GM19238 (cell line): ENCODE measurements around the gene RAF1.

Source experiments
- DNase-seq: peaks from one replicate; pipeline ENCODE4 v3.0.0; 2011; ENCODE audit warnings: low spot score; ENCODE audit not compliant: insufficient read length

RAF1 gene

DNA sequence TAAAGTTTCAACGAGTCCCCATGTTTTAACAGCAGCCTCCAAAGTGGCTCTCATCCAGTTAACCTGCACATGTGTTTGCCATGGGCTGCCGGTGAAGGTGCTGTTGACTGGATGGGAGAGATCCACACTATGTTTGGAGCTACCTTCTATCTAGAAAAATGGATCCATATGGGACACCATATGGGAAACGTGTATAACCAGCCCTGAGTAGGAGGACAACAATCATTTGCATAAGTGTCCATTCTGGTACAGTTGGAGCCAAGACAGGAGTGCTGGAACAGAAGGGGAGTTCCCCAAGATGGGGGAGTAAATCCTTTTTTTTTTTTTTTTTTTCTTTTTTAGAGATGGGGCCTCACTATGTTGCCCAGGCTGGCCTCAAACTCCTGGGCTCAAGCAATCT is 70.4 kb downstream of the RAF1 start:
- no peak for DNase-seq

DNA sequence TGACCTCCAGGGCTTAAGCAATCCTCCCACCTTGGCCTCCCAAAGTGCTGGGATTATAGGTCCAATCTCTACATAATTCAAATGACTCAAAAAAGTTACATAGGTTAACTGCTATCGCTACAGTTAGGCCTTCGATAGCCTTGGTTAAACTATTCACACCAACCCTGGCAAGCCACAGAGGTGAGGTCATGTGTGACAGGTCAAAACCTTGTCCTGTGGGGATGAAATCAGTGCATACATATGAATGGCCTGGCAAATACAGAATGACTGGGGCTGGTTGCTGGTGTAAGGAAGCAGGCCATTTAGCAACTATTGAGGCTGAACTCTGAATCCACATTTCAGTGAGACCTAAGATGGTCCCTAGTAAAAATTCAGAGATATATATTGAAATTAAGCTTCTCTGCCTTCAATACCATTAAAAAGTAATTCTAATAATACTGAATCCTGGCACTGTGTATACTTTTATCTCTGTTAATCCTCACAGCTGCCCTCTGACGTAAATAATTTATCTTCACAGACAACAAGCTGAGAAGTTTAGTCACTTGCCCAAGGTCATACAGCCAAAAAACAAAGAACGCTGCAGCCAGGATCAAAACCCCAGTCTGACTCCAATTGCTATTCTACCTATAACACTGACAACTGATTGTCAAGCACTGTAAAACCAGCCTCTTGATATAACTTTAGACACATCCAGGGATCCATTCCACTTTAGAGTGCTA is 71.8 kb downstream of the RAF1 start:
- DNase-seq = no peak

GRCh38 chr3:12591456-12591855 is 72.5 kb downstream of the RAF1 start:
- no peak for DNase-seq

GRCh38 chr3:12590096-12590495 is 73.8 kb downstream of the RAF1 start:
- DNase-seq = no peak

GRCh38 chr3:12588039-12589009 is 75.6 kb downstream of the RAF1 start:
- DNase-seq = no peak

DNA sequence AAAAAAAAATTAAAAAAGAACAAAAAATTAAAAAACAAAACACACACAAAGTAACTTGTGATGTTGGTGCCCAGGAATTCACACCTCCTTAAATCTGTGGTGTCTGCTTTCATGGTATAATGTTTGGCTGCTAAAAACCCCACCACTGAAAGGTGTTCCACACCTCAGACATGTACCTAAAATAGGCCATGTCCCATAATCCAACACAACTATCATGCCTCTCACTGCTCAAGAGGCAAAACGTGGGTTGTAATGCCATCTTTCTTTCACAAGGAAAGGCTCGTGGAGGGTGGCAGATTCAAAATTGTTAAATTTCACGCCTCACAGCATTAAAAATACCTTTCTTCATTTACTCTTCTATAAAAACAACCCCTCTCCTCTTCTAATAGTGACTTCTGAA is 77.5 kb downstream of the RAF1 start:
- DNase-seq = no peak

DNA sequence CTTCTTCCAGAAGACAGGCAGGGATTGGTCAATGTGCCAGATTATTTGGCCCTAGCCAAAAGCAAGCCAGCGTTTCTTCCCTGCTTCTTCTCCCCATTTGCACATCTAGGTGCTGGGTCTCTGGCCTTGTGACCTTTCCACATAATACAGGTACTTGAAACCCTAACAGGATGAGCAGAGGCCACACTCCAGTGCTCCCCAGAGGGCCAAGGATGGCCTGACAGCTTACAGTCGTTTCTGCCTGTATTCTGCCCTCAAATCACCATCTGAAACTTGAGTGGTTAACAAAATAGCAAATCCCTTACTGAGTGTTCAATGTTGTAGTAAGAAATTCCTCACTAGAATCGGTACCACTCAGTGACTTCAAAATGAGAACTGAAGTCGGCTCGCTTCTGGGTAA is 77.9 kb downstream of the RAF1 start:
- DNase-seq = peak; percentile 31

GRCh38 chr3:12585181-12585580 is 78.7 kb downstream of the RAF1 start:
- no peak for DNase-seq

DNA sequence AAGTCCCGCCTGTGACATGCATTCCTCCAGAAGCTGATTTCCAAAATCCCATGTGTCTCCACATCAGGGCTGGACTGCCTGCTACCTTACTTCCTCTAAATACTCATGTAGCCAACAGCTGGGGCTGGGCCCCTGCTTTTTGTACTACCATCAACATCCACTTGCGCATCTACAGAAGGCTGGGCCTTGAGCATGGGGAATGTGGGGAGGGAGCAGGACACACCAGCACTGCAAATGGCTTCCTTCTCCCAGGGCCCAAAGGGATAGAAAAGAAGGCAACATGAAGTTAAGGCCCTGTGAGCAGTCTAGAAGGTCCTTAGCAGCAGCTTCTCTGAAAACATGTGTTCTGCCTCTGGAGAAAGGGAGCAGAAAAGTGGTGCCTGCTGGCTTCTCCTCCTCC is 79.8 kb downstream of the RAF1 start:
- DNase-seq = no peak

GRCh38 chr3:12583280-12583679 is 80.6 kb downstream of the RAF1 start:
- DNase-seq = no peak

DNA sequence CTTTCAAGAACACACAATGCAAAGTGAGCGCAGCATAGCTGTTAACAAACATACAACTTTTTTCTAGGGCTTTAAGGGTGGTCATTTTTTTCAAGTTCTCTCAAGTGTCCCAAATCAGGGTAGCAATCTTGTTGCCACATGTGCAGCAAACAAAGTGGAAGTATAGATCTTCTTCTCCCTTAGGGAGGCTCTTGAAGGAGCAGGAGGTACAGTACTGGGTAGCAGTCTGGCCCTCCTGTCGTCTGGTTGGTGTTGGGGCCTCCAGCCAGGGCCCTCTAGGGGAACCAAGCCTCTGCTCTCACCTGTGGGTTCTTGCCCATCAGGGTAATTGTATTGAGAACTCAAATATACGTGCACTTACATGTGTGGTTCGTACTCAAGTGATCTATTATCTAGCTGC is 81.2 kb downstream of the RAF1 start:
- DNase-seq = no peak

- DNase-seq = no peak
These were observed 84.0 kb downstream of the RAF1 start for GRCh38 chr3:12579905-12580304.

GRCh38 chr3:12579456-12579855 is 84.5 kb downstream of the RAF1 start:
- DNase-seq = no peak

GRCh38 chr3:12578742-12579141 is 85.2 kb downstream of the RAF1 start:
- DNase-seq = no peak

DNA sequence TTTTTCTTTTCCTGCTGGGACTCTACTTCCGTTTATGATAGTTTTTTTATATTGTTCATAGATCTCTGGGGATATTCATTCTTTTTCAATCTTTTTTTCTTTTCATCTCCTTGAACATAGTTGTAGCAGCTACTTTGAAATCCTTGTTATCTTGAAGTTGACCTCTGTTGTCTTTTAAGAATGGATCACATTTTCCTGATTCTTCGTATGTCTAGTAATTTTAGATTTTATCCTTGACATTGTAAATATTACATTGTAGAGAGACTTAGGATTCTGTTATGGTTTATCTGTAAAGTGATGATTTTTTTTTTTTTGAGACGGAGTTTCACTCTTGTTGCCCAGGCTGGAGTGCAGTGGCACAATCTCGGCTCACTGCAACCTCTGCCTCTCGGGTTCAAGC is 86.5 kb downstream of the RAF1 start:
- no peak for DNase-seq

DNA sequence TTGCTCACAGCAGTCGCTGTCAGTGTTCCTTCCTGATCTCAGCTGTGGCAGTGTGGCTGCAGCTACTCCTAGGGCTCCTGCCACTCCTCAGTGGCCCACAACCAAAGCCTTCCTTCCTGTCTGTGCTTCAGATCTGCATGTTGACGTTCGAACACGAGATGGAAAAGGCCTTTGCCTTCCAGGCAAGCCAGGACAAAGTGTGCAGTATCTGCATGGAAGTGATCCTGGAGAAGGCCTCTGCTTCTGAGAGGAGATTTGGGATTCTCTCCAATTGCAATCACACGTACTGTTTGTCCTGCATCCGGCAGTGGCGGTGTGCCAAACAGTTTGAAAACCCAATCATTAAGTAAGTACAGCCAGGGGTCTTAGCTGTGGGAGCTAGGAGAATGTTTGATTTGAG is 89.3 kb downstream of the RAF1 start:
- DNase-seq = no peak

DNA sequence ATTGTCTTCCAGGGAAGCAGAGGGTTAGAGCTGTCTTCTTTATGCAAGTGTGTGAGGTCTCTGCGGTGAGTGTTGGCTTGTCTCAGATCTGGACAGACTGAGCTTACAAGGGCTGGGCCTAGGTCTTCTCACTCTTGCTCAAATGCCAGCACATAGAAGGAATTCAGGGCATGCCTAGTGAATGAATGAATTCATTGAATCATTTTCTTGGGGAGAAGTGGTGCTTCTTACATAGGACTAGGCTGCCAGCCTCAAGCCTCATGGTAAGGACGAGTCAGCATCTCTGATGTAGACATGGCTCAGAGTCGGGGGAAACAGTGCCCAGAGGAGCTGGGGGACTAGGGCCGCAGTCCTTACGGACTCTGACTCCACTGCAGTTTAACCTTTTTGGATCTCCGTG is 89.8 kb downstream of the RAF1 start:
- no peak for DNase-seq

DNA sequence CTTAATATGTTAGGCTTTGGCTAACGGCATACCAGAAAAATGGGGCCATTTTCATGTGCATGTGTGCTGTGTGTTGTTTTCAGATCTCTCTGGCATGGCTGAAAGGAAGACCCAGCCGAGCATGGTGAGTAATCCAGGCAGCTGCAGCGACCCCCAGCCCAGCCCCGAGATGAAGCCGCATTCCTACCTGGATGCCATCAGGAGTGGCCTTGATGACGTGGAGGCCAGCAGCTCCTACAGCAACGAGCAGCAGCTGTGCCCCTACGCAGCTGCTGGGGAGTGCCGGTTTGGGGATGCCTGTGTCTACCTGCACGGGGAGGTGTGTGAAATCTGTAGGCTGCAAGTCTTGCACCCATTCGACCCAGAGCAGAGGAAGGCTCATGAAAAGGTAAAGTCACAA is 91.9 kb downstream of the RAF1 start:
- no peak for DNase-seq

- no peak for DNase-seq
These were observed 94.1 kb downstream of the RAF1 start for GRCh38 chr3:12569836-12570235.

- DNase-seq = no peak
These were observed 95.2 kb downstream of the RAF1 start for GRCh38 chr3:12568747-12569146.

- no peak for DNase-seq
These were observed 96.9 kb downstream of the RAF1 start for GRCh38 chr3:12566976-12567375.

- no peak for DNase-seq
These were observed 101.5 kb downstream of the RAF1 start for GRCh38 chr3:12562451-12562850.

- DNase-seq = no peak
These were observed 102.5 kb downstream of the RAF1 start for GRCh38 chr3:12561397-12561796.
